HG02759 (cell line): ENCODE measurements around the gene PRLH.

Experiments
- ATAC-seq: cut with Tn5 transposase; IDR thresholded peaks from one replicate; pipeline ENCODE4 v1.9.1; 2021; ENCODE audit warnings: mild to moderate bottlenecking, moderate library complexity; ENCODE audit not compliant: unreplicated experiment

PRLH gene, protein sequence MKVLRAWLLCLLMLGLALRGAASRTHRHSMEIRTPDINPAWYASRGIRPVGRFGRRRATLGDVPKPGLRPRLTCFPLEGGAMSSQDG

GRCh38 chr2:237566401-237567235 is at the start of gene PRLH:
PRLH (plus strand) TSS chr2:237566574; CDS start chr2:237566574, 0 bp downstream.
- ATAC-seq = no peak

- ATAC-seq = no peak
Observed at GRCh38 chr2:237517163-237517562, 49.2 kb upstream of the PRLH start.

- ATAC-seq = no peak
Observed at GRCh38 chr2:237517990-237518389, 48.4 kb upstream of the PRLH start.

- no peak for ATAC-seq
Observed at GRCh38 chr2:237519506-237520245, 46.7 kb upstream of the PRLH start.

DNA sequence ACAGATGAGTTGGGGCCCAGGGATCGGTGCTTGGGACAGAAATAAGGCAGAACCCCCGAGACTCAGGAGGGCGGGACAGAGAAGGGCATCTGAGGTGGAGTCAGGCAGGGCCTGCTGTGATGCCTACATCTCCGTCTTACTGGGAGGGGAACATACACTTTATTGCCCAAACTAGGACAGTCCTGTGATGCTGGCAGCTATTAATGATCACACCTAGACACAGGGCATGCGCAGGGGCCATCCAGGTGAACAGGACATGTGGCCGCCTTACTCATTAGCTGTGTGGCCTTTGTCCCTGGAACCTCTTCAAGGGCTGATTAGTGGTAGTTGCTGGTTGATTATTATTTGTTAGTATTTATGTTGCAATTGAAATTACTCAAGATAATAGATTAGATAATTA is 46.1 kb upstream of the PRLH start:
- ATAC-seq = no peak

- no peak for ATAC-seq
Observed at GRCh38 chr2:237524631-237525030, 41.7 kb upstream of the PRLH start.

GRCh38 chr2:237525559-237526157 is 40.7 kb upstream of the PRLH start:
- no peak for ATAC-seq

DNA sequence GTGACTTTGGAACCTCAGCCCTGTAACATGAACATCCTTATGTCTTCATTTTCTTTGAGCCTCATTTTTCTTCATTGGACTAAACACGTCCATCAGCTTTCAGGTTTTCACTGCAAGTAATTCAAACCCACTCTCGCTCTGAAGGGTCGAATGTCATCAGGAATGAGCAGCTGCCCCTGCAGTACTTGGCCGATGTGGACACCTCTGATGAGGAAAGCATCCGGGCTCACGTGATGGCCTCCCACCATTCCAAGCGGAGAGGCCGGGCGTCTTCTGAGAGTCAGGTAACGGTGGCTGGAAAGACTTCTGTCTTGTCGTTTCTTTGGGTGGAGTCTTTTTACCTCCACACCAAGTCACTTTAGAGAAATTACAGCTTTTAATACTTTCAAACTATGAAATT is 39.1 kb upstream of the PRLH start:
- no peak for ATAC-seq

DNA sequence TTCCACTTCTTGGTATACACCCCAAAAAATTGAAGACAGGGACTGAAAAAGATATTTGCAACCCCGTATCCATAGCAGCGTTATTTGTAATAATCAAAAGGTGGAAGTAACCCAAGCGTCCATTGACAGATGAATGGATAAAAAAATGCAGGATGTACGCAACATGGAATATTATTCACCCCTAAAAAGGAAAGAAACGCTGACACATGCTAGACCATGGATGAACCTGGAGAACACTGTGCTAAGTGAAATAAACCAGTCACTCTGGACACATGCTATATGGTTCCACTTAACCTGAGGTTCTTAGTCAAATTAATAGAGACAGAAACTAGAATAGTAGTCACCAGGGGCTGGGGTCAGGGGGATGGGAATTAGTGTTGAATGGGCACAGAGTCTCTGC is 38.6 kb upstream of the PRLH start:
- ATAC-seq = no peak

GRCh38 chr2:237529452-237530402 is 36.6 kb upstream of the PRLH start:
- ATAC-seq = peak; percentile 77

DNA sequence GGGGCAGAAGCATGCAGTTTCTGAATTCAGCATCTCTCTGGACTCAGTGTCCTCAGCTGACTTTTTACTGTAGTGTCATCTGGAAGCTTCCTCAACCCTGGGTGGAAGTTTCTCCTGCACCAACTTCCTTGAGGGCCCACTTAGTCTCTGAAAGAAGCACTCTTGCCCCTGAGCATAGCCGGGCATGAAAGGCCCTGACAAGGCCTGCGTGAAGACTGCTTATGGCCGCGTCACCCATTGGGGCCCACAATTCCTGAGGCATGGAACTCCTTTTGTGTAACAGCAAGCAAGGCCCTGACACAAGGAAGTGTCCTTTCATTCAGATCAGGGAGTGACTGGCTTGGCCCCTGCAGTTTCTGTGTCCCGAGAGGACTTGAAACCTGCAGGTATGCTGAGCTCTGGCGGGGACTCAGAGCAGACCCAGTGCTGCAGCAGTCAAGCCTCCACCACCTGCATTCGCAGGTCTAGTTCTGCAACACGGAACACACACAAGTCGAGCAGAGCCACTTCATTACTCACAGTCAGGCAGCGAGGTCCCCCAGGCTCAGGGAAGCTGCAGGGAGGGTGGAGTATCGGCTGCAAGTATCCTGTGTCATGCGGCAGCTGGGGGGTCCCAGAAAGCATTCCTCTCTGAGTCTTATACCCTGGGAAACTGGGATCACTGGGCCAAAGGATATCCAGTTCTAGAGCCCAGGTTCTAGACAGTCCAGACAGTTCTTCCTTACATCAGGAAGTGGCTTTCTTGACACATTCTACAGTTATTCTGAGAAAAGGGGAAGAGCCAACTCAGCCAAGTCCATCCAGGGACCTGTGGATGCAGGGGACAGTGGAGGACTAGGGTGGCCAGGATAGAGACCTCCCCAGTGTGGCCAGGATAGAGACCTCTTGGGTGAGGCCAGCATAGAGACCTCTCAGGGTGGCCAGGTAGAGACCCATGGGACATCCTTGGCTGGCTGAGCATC is 35.6 kb upstream of the PRLH start:
- no peak for ATAC-seq

- ATAC-seq = no peak
Observed at GRCh38 chr2:237532160-237532559, 34.2 kb upstream of the PRLH start.

DNA sequence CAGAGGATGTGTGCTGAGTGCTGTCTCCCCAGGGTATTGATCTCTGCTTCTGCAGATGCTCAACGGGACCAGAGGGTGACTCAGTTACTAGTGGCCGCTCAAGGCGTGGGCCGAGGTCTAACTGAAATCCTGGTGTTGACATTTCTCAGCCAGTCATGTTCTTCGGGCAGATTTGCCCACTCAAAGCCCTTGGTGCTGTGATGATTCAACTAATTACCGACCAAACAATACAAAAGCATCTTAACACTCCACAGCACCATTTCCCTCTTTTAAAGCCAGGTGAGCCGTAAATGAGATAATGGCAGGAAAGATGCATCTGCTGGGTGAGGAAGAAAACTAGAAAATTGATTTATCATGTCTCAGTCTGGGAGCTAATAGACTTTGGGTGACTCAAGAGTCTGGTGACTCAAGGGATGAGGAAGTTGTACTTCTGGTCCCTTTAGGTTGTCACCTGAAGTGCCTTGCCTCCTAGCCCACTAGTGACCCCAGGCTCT is 32.7 kb upstream of the PRLH start:
- ATAC-seq = no peak

- ATAC-seq = no peak
Observed at GRCh38 chr2:237534380-237534779, 32.0 kb upstream of the PRLH start.

GRCh38 chr2:237535385-237536082 is 30.8 kb upstream of the PRLH start:
- ATAC-seq = no peak

- ATAC-seq = no peak
Observed at GRCh38 chr2:237536083-237536415, 30.3 kb upstream of the PRLH start.

GRCh38 chr2:237536617-237537016 is 29.8 kb upstream of the PRLH start:
- no peak for ATAC-seq

GRCh38 chr2:237538001-237538720 is 28.2 kb upstream of the PRLH start:
- ATAC-seq = no peak
